GM19043 (cell line): Measurements from ENCODE around the gene MIX23.
A peak's percentile ranks its signal among the peaks of the same experiment; 100 is the strongest.

Source experiments
- ATAC-seq: cut with Tn5 transposase; IDR thresholded peaks from one replicate; pipeline ENCODE4 v1.9.1; 2021; ENCODE audit warnings: low read depth; ENCODE audit not compliant: unreplicated experiment

The MIX23 gene

GRCh38 chr3:122392868-122393844 is 10.1 kb upstream of the MIX23 start:
- no peak for ATAC-seq

- no peak for ATAC-seq
Measured at GRCh38 chr3:122391681-122392446, 8.8 kb upstream of the MIX23 start.

GRCh38 chr3:122390665-122391064 is 7.6 kb upstream of the MIX23 start:
- ATAC-seq = no peak

- ATAC-seq = no peak
Measured at GRCh38 chr3:122389892-122390291, 6.9 kb upstream of the MIX23 start.

GRCh38 chr3:122389197-122389596 is 6.2 kb upstream of the MIX23 start:
- no peak for ATAC-seq

GRCh38 chr3:122387709-122388108 is 4.7 kb upstream of the MIX23 start:
- no peak for ATAC-seq

- ATAC-seq = peak; percentile 88
Measured at GRCh38 chr3:122383771-122384697, 1.0 kb upstream of the MIX23 start, which contains the start of gene FAM162A. TSS of gene FAM162A (plus strand) at chr3:122384182. CDS start at chr3:122384266, 84 bp downstream.

- no peak for ATAC-seq
Measured at GRCh38 chr3:122377975-122378374, 5.1 kb downstream of the MIX23 start.

GRCh38 chr3:122374034-122374433 is 9.0 kb downstream of the MIX23 start:
- no peak for ATAC-seq

- ATAC-seq = no peak
Measured at GRCh38 chr3:122366379-122366749, 16.7 kb downstream of the MIX23 start.

GRCh38 chr3:122365582-122366378 is 17.3 kb downstream of the MIX23 start:
- peak; percentile 90 for ATAC-seq

- ATAC-seq = peak; percentile 17
Measured at GRCh38 chr3:122365073-122365472, 18.0 kb downstream of the MIX23 start.

- no peak for ATAC-seq
Measured at GRCh38 chr3:122364490-122364889, 18.5 kb downstream of the MIX23 start.

- ATAC-seq = no peak
Measured at GRCh38 chr3:122362026-122362425, 21.0 kb downstream of the MIX23 start.

- ATAC-seq = no peak
Measured at GRCh38 chr3:122358703-122359032, 24.4 kb downstream of the MIX23 start.

GRCh38 chr3:122357828-122358702 is 25.0 kb downstream of the MIX23 start:
- ATAC-seq = no peak

- ATAC-seq = no peak
Measured at GRCh38 chr3:122356402-122356801, 26.6 kb downstream of the MIX23 start.

GRCh38 chr3:122355612-122356011 is 27.4 kb downstream of the MIX23 start:
- no peak for ATAC-seq

GRCh38 chr3:122353893-122354401 is 29.1 kb downstream of the MIX23 start:
- no peak for ATAC-seq
